Right lobe of liver (tissue), 4 donors: Measurements from ENCODE around the gene LST1.

ENCODE experiments used
- POLR2A ChIP-seq: fragments of 450-650 bp; IDR thresholded peaks from one replicate; pipeline ENCODE4 v1.6.1; 2017; ENCODE audit warnings: antibody characterized with exemption, mild to moderate bottlenecking
- TF ChIP-seq, protein P1 (sequence below), 4 donors: fragments of 200-600 bp in 3 of 4; fragments of 450-650 bp in 1 of 4; IDR thresholded peaks; one replicate each; pipeline versions ENCODE4 v1.5.1 to v1.8.0; 2016 to 2022; ENCODE audit warnings: antibody characterized with exemption in 4 of 4, mild to moderate bottlenecking in 2 of 4
- donor health status: DM: no; HTN: no; CAD: no.
- donor health status: DM: no; HTN: no; CAD: no.
- donor health status: DM: no; HTN: yes; CAD: no.

GRCh38 chr6:31577579-31577966, 8.5 kb upstream of the LST1 start:
- no peak for TF ChIP-seq POLR2A
- TF ChIP-seq, protein P1, sequence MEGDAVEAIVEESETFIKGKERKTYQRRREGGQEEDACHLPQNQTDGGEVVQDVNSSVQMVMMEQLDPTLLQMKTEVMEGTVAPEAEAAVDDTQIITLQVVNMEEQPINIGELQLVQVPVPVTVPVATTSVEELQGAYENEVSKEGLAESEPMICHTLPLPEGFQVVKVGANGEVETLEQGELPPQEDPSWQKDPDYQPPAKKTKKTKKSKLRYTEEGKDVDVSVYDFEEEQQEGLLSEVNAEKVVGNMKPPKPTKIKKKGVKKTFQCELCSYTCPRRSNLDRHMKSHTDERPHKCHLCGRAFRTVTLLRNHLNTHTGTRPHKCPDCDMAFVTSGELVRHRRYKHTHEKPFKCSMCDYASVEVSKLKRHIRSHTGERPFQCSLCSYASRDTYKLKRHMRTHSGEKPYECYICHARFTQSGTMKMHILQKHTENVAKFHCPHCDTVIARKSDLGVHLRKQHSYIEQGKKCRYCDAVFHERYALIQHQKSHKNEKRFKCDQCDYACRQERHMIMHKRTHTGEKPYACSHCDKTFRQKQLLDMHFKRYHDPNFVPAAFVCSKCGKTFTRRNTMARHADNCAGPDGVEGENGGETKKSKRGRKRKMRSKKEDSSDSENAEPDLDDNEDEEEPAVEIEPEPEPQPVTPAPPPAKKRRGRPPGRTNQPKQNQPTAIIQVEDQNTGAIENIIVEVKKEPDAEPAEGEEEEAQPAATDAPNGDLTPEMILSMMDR (IDR thresholded peaks at IDR 0.05): no peak
